IPS-18c (cell line): ENCODE results near the gene AMIGO3.

Source experiments
- H3K4me3 ChIP-seq: 2 replicates; pipeline ENCODE4 v1.7.0; 2013; ENCODE audit warnings: low read depth, mild to moderate bottlenecking, low read length, moderate library complexity; ENCODE audit not compliant: insufficient read depth
- H3K9me3 ChIP-seq: one replicate; pipeline ENCODE4 v1.6.1; 2013; ENCODE audit warnings: mild to moderate bottlenecking, low read length, moderate library complexity; ENCODE audit not compliant: control insufficient read depth, insufficient read depth

The AMIGO3 gene

DNA sequence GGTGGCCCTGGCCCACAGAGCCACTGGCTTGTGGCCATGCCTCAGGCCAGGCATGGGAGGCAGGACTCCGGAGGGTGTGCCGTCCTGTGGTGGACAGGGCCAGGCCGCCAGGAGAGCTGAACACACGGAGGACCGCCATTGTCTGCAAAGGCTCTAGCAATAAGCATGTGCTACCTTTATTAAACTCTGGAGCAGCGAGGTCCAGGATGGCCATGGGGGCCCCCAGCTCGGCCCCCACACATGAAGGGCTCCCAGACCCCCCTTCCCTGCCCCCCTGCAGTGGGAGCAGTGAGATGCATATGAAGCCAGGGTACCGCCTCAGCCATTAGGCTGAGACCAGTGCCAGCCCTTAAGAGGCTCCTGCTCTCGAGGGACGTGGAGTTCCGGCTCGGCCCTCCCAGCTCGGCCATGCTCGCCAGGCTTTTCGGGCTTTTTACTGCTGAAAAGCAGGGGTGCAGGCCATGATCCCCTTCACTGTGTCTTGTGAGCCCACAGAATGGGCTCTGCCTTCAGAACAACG is 2.7 kb downstream of the AMIGO3 start:
- Histone ChIP-seq H3K9me3 (no peaks in the 10 kb centered on the region), H3K4me3 (no peak overlapping the region)

GRCh38 chr3:49716169-49716568 is 3.3 kb downstream of the AMIGO3 start:
- H3K9me3 ChIP-seq = no peaks in the 10 kb centered on the region

GRCh38 chr3:49715611-49716121 is 3.8 kb downstream of the AMIGO3 start:
- H3K4me3 ChIP-seq = no peak overlapping the region
- H3K9me3 ChIP-seq = no peaks in the 10 kb centered on the region

More at GRCh38 chr3:49716169-49716568, 3.3 kb downstream of the AMIGO3 start:
- no peak overlapping the region for H3K4me3 ChIP-seq

GRCh38 chr3:49714728-49715550 is 4.5 kb downstream of the AMIGO3 start:
- Histone ChIP-seq H3K9me3 (no peaks in the 10 kb centered on the region), H3K4me3 (no peak overlapping the region)

- no peak overlapping the region for H3K4me3 ChIP-seq
- no peaks in the 10 kb centered on the region for H3K9me3 ChIP-seq
Observed at GRCh38 chr3:49713336-49714105, 6.0 kb downstream of the AMIGO3 start.

DNA sequence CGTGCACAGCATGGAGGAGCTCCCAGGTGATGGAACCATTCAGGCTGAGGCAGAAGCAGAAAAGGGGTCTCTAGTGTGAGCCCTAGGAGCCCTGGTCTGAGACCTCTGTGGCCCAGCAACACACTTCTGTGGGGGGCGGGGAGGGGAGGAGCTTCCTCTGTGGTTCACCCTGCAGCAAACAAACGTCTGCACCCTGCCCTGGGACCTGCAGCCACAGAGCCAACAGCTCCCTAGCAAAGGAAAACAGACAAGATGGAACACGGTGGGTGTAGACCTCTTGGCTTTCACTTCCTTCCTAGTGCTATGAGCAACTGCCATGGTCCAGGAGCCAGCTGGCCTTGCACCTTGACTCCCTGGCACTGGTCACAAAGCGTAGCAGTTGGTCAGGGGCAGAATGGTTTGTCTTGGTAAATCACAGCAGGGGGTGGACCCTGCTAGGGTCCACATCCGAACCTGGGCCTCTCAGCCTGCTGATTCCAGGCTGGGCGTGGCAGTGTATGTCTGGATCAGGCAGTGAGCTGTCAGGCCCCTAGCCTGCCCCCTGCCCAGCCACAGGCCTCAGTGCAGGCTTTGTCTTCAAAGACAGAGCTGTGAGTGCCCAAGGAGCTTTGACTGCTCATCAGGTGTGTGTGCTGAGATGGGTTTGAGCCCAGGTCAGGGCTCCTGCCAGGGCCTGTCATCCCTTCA is 6.7 kb downstream of the AMIGO3 start:
- Histone ChIP-seq H3K4me3 (no peak overlapping the region), H3K9me3 (no peaks in the 10 kb centered on the region)

GRCh38 chr3:49712166-49712565 is 7.3 kb downstream of the AMIGO3 start:
- H3K9me3 ChIP-seq = no peaks in the 10 kb centered on the region
- no peak overlapping the region for H3K4me3 ChIP-seq

DNA sequence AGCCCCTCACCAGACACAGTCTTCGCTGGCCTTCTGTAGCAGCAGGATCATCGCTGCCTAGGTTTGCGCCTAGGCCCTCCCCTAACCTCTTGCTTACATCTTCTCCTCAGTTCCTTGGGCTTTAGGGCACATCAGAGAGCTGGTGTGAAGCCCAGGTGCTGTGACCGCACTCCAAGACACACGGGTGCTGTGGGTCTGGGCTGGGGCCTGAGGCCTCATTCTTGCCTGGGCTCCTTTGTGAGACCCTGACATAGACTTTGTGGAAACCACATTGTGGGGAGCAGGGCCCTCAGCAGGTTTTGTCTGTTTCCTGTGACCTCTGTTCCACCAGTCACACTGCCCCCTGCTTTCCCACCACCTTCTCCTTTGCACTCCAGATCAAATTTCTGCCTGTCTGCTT is 8.0 kb downstream of the AMIGO3 start:
- H3K4me3 ChIP-seq = no peak overlapping the region
- H3K9me3 ChIP-seq = no peaks in the 10 kb centered on the region

- H3K9me3 ChIP-seq = no peaks in the 10 kb centered on the region
- H3K4me3 ChIP-seq = no peak overlapping the region
Observed at GRCh38 chr3:49709852-49710251, 9.6 kb downstream of the AMIGO3 start.

- no peak overlapping the region for H3K4me3 ChIP-seq
Observed at GRCh38 chr3:49707113-49707480, 12.4 kb downstream of the AMIGO3 start.

GRCh38 chr3:49706456-49707112 is 12.9 kb downstream of the AMIGO3 start:
- no peaks in the 10 kb centered on the region for H3K9me3 ChIP-seq

More at GRCh38 chr3:49707113-49707480, 12.4 kb downstream of the AMIGO3 start:
- H3K9me3 ChIP-seq = no peaks in the 10 kb centered on the region

DNA sequence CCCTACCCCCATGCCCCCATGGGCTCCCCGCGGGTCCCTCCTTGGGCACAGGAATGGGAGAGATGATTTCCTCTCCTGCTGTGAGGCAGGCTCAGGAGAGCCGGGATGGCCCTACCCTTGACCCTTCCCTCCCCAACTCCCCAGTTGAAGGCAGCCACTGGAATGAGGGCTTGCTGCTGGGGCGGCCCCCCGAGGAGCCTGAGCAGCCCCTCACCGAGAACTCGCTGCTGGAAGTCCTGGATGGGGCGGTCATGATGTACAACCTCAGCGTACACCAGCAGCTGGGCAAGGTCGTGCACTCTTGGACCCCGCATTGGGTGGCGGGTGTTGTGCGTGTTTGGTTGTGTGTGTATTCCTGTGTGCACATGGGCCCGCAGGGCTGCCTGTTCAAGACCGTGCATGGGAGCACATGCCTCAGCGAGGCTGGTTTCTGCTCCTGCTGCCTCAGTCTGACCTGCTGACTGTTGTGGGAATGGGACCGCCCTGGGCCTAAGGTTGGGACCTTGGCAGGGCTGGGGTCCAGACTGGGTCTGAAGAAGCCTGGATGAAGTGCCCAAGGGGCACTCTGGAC is 14.0 kb downstream of the AMIGO3 start:
- no peaks in the 10 kb centered on the region for H3K9me3 ChIP-seq
- H3K4me3 ChIP-seq = no peak overlapping the region

More at GRCh38 chr3:49706456-49707112, 12.9 kb downstream of the AMIGO3 start:
- H3K4me3 ChIP-seq = no peak overlapping the region

GRCh38 chr3:49704629-49705028 is 14.9 kb downstream of the AMIGO3 start:
- Histone ChIP-seq H3K9me3 (no peaks in the 10 kb centered on the region), H3K4me3 (no peak overlapping the region)

GRCh38 chr3:49703956-49704355 is 15.5 kb downstream of the AMIGO3 start:
- H3K4me3 ChIP-seq = no peak overlapping the region; the same call in 1 of the 2 replicates
- no peaks in the 10 kb centered on the region for H3K9me3 ChIP-seq

DNA sequence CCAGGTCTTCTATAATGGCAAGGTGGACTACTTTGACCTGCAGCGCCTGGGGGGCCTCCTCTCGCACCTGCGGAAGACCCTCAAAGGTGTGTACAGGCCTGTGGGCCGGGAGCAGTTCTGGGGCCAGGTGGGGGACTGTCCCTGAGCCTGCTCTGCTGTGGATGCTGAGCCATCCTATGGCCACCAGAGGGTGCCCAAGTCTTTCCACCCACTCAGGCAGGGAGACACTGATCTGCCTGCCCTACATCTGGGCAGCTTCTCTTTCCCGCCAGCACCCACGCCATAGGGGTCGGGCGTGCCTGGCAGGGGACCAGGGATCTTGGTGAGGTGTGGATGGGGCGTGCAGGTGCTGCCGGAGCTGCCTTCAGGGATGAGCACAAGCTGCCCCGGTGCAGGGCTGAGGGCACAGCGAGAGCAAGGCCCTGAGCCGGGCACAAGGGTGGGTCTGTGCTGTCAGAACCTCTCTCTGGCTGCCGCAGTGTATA is 16.0 kb downstream of the AMIGO3 start:
- Histone ChIP-seq H3K9me3 (no peaks in the 10 kb centered on the region), H3K4me3 (no peak overlapping the region; the same call in 1 of the 2 replicates)

GRCh38 chr3:49702672-49703071 is 16.8 kb downstream of the AMIGO3 start:
- Histone ChIP-seq H3K4me3 (no peak overlapping the region), H3K9me3 (no peaks in the 10 kb centered on the region)
